Measurements from ENCODE around the gene DKC1. TPM values are rescaled to one million over a fixed set of nuclear protein-coding genes. Genes with fewer than 3 reads are reported as not detected.

Gene DKC1
- total and polyA plus RNA-seq, 2 of the 13 experiments (the other 11 are each of a cell fraction or from before 2014, with no cell fraction given): 61.6 to 102 TPM

DNA sequence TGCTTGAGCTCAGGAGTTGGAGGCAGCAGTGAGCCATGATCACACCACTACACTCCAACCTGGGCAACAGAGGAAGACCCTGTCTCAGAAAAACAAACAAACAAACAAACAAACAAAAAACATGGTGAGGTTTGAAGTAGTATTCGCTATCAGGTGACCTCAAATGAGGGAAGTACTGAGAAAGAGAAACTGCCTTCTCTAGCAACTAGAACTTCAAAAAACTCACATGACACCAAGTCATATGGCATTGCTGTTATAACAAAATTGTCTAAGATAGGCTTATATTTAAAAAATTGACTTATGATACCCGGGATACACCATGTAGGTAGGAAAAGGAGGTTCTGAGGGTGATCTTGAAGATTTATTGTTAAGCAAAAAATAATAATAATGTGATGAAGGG, 32.4 kb downstream of the DKC1 start (continued):
- TF ChIP-seq, protein P1, sequence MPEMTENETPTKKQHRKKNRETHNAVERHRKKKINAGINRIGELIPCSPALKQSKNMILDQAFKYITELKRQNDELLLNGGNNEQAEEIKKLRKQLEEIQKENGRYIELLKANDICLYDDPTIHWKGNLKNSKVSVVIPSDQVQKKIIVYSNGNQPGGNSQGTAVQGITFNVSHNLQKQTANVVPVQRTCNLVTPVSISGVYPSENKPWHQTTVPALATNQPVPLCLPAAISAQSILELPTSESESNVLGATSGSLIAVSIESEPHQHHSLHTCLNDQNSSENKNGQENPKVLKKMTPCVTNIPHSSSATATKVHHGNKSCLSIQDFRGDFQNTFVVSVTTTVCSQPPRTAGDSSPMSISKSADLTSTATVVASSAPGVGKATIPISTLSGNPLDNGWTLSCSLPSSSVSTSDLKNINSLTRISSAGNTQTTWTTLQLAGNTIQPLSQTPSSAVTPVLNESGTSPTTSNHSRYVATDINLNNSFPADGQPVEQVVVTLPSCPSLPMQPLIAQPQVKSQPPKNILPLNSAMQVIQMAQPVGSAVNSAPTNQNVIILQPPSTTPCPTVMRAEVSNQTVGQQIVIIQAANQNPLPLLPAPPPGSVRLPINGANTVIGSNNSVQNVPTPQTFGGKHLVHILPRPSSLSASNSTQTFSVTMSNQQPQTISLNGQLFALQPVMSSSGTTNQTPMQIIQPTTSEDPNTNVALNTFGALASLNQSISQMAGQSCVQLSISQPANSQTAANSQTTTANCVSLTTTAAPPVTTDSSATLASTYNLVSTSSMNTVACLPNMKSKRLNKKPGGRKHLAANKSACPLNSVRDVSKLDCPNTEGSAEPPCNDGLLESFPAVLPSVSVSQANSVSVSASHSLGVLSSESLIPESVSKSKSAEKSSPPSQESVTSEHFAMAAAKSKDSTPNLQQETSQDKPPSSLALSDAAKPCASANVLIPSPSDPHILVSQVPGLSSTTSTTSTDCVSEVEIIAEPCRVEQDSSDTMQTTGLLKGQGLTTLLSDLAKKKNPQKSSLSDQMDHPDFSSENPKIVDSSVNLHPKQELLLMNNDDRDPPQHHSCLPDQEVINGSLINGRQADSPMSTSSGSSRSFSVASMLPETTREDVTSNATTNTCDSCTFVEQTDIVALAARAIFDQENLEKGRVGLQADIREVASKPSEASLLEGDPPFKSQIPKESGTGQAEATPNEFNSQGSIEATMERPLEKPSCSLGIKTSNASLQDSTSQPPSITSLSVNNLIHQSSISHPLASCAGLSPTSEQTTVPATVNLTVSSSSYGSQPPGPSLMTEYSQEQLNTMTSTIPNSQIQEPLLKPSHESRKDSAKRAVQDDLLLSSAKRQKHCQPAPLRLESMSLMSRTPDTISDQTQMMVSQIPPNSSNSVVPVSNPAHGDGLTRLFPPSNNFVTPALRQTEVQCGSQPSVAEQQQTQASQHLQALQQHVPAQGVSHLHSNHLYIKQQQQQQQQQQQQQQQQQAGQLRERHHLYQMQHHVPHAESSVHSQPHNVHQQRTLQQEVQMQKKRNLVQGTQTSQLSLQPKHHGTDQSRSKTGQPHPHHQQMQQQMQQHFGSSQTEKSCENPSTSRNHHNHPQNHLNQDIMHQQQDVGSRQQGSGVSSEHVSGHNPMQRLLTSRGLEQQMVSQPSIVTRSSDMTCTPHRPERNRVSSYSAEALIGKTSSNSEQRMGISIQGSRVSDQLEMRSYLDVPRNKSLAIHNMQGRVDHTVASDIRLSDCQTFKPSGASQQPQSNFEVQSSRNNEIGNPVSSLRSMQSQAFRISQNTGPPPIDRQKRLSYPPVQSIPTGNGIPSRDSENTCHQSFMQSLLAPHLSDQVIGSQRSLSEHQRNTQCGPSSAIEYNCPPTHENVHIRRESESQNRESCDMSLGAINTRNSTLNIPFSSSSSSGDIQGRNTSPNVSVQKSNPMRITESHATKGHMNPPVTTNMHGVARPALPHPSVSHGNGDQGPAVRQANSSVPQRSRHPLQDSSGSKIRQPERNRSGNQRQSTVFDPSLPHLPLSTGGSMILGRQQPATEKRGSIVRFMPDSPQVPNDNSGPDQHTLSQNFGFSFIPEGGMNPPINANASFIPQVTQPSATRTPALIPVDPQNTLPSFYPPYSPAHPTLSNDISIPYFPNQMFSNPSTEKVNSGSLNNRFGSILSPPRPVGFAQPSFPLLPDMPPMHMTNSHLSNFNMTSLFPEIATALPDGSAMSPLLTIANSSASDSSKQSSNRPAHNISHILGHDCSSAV (CRISPR knock-in tag; IDR thresholded peaks at IDR 0.05; ENCODE audit: borderline replicate concordance): no peak
- TF ChIP-seq POGZ (CRISPR knock-in tag; IDR thresholded peaks at IDR 0.05) (no peak), CBFB (CRISPR knock-in tag; IDR thresholded peaks at IDR 0.05) (no peak), MBNL3 (CRISPR knock-in tag; conservative IDR thresholded peaks at IDR 0.05) (no peak), ESRRA (CRISPR knock-in tag; IDR thresholded peaks at IDR 0.05; ENCODE audit: low read depth) (no peak), ERF (CRISPR knock-in tag; IDR thresholded peaks at IDR 0.05) (no peak), ZC3H13 (CRISPR knock-in tag; IDR thresholded peaks at IDR 0.05) (no peak), ZFP36 (IDR thresholded peaks at IDR 0.05; ENCODE audit: borderline replicate concordance, low read depth, low read length, partially characterized antibody) (no peak), ZKSCAN1 (IDR thresholded peaks at IDR 0.05; ENCODE audit: low read length) (no peak)
- TF ChIP-seq, protein P2, sequence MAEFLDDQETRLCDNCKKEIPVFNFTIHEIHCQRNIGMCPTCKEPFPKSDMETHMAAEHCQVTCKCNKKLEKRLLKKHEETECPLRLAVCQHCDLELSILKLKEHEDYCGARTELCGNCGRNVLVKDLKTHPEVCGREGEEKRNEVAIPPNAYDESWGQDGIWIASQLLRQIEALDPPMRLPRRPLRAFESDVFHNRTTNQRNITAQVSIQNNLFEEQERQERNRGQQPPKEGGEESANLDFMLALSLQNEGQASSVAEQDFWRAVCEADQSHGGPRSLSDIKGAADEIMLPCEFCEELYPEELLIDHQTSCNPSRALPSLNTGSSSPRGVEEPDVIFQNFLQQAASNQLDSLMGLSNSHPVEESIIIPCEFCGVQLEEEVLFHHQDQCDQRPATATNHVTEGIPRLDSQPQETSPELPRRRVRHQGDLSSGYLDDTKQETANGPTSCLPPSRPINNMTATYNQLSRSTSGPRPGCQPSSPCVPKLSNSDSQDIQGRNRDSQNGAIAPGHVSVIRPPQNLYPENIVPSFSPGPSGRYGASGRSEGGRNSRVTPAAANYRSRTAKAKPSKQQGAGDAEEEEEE (CRISPR knock-in tag; IDR thresholded peaks at IDR 0.05; ENCODE audit: borderline replicate concordance): no peak

Data from HepG2 (cell line).